AG10803 (cell line): ENCODE data around the gene POFUT2.
A peak's percentile ranks its signal among the peaks of the same experiment; 100 is the strongest.

ENCODE experiments used
- DNase-seq: peaks from one replicate; pipeline ENCODE4 v3.0.0; 2010; ENCODE audit warnings: low read depth
- H3K4me3 ChIP-seq: 2 replicates; pipeline ENCODE4 v1.5.1; 2011; ENCODE audit warnings: mild to moderate bottlenecking, low read length, control low read depth
- CTCF ChIP-seq: conservative IDR thresholded peaks from 2 replicates; pipeline ENCODE4 v1.5.1; 2011; ENCODE audit warnings: mild to moderate bottlenecking, low read length, control low read depth, inconsistent platforms

Gene POFUT2

GRCh38 chr21:45248301-45248892 lies 39.3 kb downstream of the POFUT2 start:
- DNase-seq: no peak
- peak overlapping the region; percentile 48 for H3K4me3 ChIP-seq

DNA sequence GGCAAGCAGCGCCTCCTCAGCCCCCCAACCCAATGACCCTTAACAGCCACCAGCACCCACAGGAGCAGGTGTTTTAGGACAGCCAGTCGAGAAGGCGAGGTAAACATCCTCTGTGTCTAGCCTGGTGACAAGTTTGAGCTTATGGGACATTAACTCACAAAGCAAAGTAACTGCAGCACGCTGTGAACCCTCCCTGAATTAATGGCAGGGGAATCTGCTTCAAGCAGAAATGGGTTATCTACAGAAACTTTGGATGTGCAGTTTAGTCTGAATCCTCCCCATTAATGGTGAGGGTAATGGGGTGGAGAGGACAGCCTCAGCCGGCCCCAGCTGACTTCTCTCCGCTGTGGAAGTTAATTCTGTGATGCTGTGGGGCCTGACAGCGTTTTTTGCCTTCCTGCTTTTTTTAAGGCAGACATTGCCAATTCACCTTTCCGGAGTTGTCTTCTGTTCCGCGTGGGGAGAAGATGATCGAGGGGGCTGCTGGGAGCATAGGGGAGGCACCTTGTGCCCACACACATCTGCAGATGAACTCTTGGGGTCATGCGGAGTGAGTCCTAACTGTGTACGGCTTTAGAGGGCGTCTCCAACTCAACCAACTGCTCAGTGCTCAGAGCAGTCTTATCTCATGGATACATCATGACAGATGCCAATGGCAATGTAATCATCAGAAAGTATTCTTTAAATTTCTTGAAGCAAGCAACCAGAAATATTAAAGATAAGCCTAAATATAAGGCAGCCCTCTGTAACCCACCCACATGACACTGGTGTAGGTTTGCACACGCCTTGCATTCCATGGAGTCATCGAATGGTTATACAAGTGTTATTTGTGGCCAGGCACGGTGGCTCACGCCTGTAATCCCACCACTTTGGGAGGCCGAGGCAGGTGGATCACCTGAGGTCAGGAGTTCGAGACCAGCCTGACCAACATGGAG lies 41.0 kb downstream of the POFUT2 start:
- DNase-seq: no peak
- H3K4me3 ChIP-seq: no peak overlapping the region
- TF ChIP-seq CTCF: no peak

More at GRCh38 chr21:45248301-45248892, 39.3 kb downstream of the POFUT2 start:
- no peak for TF ChIP-seq CTCF

DNA sequence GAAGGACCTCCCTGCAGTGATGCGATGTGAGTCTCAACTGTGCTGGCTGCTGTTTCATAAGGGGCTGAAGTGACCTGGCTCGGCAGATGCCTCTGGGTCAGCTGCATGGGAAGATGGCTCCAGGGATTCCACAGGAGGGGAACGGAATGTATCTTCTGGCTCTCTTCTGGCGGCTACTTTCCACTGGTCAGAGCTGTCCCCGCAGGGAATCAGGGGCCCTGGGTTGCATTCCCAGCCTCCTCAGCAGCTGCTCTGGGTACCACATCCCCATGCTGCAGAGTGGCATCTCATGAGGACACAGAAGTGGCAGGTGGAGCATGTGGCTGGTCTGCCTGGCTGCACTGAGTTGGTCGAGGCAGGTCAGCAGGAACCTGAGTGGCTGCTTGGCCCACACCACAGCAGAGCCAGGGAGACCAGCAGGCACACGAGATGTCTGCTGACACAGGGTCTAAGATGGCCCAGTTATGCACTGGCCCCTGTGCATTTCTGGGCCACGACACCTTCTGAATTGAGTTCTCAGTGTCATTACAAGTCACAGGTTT lies 42.8 kb downstream of the POFUT2 start:
- no peak overlapping the region for H3K4me3 ChIP-seq
- DNase-seq: no peak
- TF ChIP-seq CTCF: no peak

- H3K4me3 ChIP-seq: no peak overlapping the region
- no peak for TF ChIP-seq CTCF
- no peak for DNase-seq
Observed at GRCh38 chr21:45243603-45244002, 44.1 kb downstream of the POFUT2 start.

DNA sequence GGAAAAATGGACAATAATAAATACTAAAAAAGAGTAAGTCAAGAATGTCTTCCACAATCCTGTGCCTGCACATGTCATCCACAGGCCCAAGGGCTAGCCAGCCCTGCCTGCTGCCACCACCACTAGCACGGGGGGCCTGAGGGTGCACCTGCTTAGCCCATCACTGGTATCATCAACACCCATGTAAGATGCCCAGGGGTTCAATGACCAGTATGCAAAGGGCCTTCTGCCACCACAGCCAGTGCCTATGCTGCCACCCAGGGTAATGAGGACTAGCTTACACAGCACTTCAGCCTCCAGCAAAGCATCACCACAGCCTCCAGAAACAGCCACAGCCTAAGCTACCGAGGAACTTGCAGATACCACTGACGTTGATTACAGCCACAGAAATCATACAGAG lies 46.3 kb downstream of the POFUT2 start:
- TF ChIP-seq CTCF: no peak
- no peak for DNase-seq
- no peak overlapping the region for H3K4me3 ChIP-seq

DNA sequence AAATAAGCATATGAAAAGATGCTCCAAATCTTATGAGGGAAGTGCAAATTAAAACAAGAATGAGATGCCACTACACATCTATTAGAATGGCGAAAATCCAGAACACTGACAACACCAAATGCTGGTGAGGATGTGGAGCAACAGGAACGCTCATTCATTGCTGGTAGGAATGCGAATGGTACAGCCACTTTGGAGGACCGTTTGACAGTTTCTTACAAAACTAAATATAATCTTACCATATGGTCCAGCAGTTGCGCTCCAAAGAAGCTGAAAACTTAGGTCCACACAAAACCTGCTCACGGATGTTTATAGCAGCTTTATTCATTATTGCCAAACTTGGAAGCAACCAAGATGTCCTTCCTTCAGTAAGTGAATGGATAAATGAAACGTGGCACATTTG lies 50.3 kb downstream of the POFUT2 start:
- TF ChIP-seq CTCF: no peak

GRCh38 chr21:45236481-45236880 lies 51.2 kb downstream of the POFUT2 start:
- no peak for DNase-seq
- no peak for TF ChIP-seq CTCF
- H3K4me3 ChIP-seq: no peak overlapping the region

More for the DNA sequence above, 50.3 kb downstream of the POFUT2 start:
- DNase-seq: no peak
- H3K4me3 ChIP-seq: no peak overlapping the region
